Gastroesophageal sphincter (tissue), 4 donors: Measurements from ENCODE around the gene CLEC1A. TPM values are rescaled to one million over a fixed set of nuclear protein-coding genes. Genes with fewer than 3 reads are reported as not detected.
A peak's percentile ranks its signal among the peaks of the same experiment; 100 is the strongest.

Experiments used
- ATAC-seq: fragments of 150-250 bp; one replicate; pipeline ENCODE4 v1.9.1; 2016; ENCODE audit warnings: mild to moderate bottlenecking, moderate library complexity
- H3K27ac ChIP-seq, 4 donors: fragments of 200-600 bp; sonication (generic) in 3 of 4; 1 replicate in 3 of 4; 2 replicates in 1 of 4; pipeline ENCODE4 v1.5.1; 2016 to 2019
- H3K27me3 ChIP-seq: fragments of 200-600 bp; sonication (generic); one replicate; pipeline ENCODE4 v1.5.1; 2019
- H3K36me3 ChIP-seq, 2 donors: fragments of 200-600 bp; sonication (generic); one replicate each; pipeline ENCODE4 v1.5.1; 2019; ENCODE audit warnings: control low read depth in 1 of 2
- H3K4me1 ChIP-seq, 3 donors: fragments of 200-600 bp; sonication (generic); 1 replicate in 2 of 3; 2 replicates in 1 of 3; pipeline ENCODE4 v1.5.1; 2016 to 2019; ENCODE audit warnings: control low read depth in 2 of 3
- H3K4me3 ChIP-seq, 2 donors: fragments of 200-600 bp; sonication (generic); one replicate each; pipeline ENCODE4 v1.5.1; 2019; ENCODE audit warnings: mild to moderate bottlenecking in 1 of 2, moderate library complexity in 1 of 2
- H3K9me3 ChIP-seq, 3 donors: fragments of 200-600 bp; sonication (generic); one replicate each; pipeline ENCODE4 v1.5.1; 2017 to 2019; ENCODE audit warnings: control low read depth in 2 of 3
- EP300 ChIP-seq: sonication (generic); formaldehyde crosslinking; IDR thresholded peaks from one replicate; pipeline ENCODE4 v1.6.1; 2017; ENCODE audit warnings: antibody characterized with exemption, mild to moderate bottlenecking
- POLR2A ChIP-seq, 2 donors: fragments of 450-650 bp; IDR thresholded peaks; one replicate each; pipeline ENCODE4 v1.6.1; 2017; ENCODE audit warnings: antibody characterized with exemption in 2 of 2, mild to moderate bottlenecking in 2 of 2, moderate library complexity in 1 of 2
- POLR2AphosphoS5 ChIP-seq: sonication (generic); formaldehyde crosslinking; IDR thresholded peaks from one replicate; pipeline ENCODE4 v1.6.1; 2017; ENCODE audit warnings: antibody characterized with exemption
- WGBS, 2 donors: methylation state at CpG; one replicate each; pipeline ENCODE4 v1.1.5; 2018; ENCODE audit warnings: low coverage in 1 of 2; 5-methylcytosine and 5-hydroxymethylcytosine counted together
- total RNA-seq, 4 donors: library from RNA; depleted of rRNA; stranded (reverse); fragments of >200 nt; gene quantifications; one replicate each; pipeline ENCODE4 v1.1.0, GENCODE V29; 2016
- TF ChIP-seq, protein P1 (sequence below), 4 experiments: fragments of 200-600 bp in 2 of 4; fragments of 450-650 bp in 2 of 4; sonication (generic) in 1 of 4; IDR thresholded peaks; one replicate each; pipeline ENCODE4 v1.5.1; 2017 to 2019; ENCODE audit warnings: antibody characterized with exemption in 4 of 4, mild to moderate bottlenecking in 2 of 4, moderate library complexity in 2 of 4

The CLEC1A gene
- 1 to 10 TPM; 1.4 to 4.7 (median 2.4) TPM for total RNA-seq

- H3K36me3 ChIP-seq, result no peaks in the 10 kb centered on the region
- WGBS, 2 donors, result 28 to 51% methylated on average over 3 to 10 of the region's 10 CpGs
- H3K27ac ChIP-seq, result peak within 1 kb of the TSS in 3 of 4 donors; percentile 66 to 68 (median 68)
- H3K9me3 ChIP-seq, result no peaks in the 10 kb centered on the region
- H3K27me3 ChIP-seq, result no peaks in the 10 kb centered on the region
- H3K4me1 ChIP-seq, result peaks cover 0 to 40% (median 10%) of the 10 kb centered on the region in 3 donors
- TF ChIP-seq EP300 (no peak), POLR2A (IDR thresholded peaks at IDR 0.05) (peak in 1 of 2 donors; percentile 14), POLR2AphosphoS5 (peak; percentile 48)
- TF ChIP-seq, protein P1, sequence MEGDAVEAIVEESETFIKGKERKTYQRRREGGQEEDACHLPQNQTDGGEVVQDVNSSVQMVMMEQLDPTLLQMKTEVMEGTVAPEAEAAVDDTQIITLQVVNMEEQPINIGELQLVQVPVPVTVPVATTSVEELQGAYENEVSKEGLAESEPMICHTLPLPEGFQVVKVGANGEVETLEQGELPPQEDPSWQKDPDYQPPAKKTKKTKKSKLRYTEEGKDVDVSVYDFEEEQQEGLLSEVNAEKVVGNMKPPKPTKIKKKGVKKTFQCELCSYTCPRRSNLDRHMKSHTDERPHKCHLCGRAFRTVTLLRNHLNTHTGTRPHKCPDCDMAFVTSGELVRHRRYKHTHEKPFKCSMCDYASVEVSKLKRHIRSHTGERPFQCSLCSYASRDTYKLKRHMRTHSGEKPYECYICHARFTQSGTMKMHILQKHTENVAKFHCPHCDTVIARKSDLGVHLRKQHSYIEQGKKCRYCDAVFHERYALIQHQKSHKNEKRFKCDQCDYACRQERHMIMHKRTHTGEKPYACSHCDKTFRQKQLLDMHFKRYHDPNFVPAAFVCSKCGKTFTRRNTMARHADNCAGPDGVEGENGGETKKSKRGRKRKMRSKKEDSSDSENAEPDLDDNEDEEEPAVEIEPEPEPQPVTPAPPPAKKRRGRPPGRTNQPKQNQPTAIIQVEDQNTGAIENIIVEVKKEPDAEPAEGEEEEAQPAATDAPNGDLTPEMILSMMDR (IDR thresholded peaks at IDR 0.05), result no peak
- H3K4me3 ChIP-seq, result peak within 1 kb of the TSS; percentile 10 to 36
- ATAC-seq, result peak; percentile 41
Observed at GRCh38 chr12:10098791-10099190, at the start of gene CLEC1A. Gene CLEC1A (minus strand): TSS chr12:10098985. CDS start chr12:10098922, 63 bp downstream.

DNA sequence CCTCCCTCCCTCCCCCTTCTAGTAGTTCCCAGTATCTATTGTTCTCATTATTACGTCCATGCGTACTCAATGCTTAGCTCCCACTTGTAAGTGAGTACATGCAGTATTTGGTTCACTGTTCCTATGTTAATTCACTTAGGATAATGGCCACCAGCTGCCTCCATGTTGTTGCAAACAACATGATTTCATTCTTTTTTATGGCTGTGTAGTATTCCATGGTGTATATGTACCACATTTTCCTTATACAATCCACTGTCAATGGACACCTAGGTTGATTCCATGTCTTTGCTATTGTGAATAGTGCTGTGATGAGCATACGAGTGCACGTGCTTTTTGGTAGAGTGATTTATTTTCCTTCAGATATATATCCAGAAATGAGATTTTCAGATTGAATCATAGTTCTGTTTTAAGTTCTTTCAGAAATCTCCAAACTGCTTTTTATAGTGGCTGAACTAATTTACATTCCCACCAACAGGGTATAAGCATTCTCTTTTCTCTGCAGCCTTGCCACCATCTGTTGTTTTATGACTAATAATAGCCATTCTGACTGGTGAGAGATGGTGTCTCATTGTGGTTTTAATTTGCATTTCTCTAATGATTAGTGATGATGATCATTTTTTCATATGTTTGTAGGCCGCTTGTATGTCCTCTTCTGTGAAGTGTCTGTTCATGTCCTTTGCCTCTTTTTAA, 49.1 kb upstream of the CLEC1A start:
- H3K4me3 ChIP-seq, result no peak overlapping the region
- H3K36me3 ChIP-seq, result no peaks in the 10 kb centered on the region
- ATAC-seq, result no peak
- no peak overlapping the region for H3K27ac ChIP-seq
- H3K9me3 ChIP-seq, result no peaks in the 10 kb centered on the region
- TF ChIP-seq EP300 (no peak), POLR2AphosphoS5 (no peak), POLR2A (IDR thresholded peaks at IDR 0.05) (no peak)
- TF ChIP-seq, protein P1 (IDR thresholded peaks at IDR 0.05), result no peak
- no peaks in the 10 kb centered on the region for H3K27me3 ChIP-seq
- WGBS, 2 donors, result 85 to 88% methylated on average over 5 of the region's 5 CpGs
- peaks cover 0 to 3% (median under 1%) of the 10 kb centered on the region in 3 donors for H3K4me1 ChIP-seq

- Histone ChIP-seq H3K9me3 (no peaks in the 10 kb centered on the region), H3K4me1 (no peaks in the 10 kb centered on the region), H3K27ac (no peak overlapping the region), H3K27me3 (no peaks in the 10 kb centered on the region), H3K36me3 (no peaks in the 10 kb centered on the region), H3K4me3 (no peak overlapping the region)
- WGBS, 2 donors, result 0% methylated on average over 1 of the region's 1 CpG
- TF ChIP-seq EP300, result no peak
- TF ChIP-seq POLR2A (IDR thresholded peaks at IDR 0.05), result no peak
- TF ChIP-seq POLR2AphosphoS5, result no peak
- TF ChIP-seq, protein P1 (IDR thresholded peaks at IDR 0.05), result no peak
- ATAC-seq, result no peak
Observed at GRCh38 chr12:10142976-10143589, 44.3 kb upstream of the CLEC1A start.

GRCh38 chr12:10140001-10140400, 41.2 kb upstream of the CLEC1A start:
- 19 to 29% methylated on average over 2 of the region's 2 CpGs for WGBS, 2 donors

More at GRCh38 chr12:10140001-10140400, 41.2 kb upstream of the CLEC1A start:
- TF ChIP-seq POLR2AphosphoS5, result no peak
- TF ChIP-seq POLR2A (IDR thresholded peaks at IDR 0.05), result no peak
- TF ChIP-seq, protein P1 (IDR thresholded peaks at IDR 0.05), result peak in 3 of 4 experiments; percentile 51 to 63 (median 61)
- no peak for TF ChIP-seq EP300
- Histone ChIP-seq H3K4me1 (no peaks in the 10 kb centered on the region), H3K9me3 (no peaks in the 10 kb centered on the region), H3K27ac (no peak overlapping the region), H3K4me3 (no peak overlapping the region), H3K27me3 (no peaks in the 10 kb centered on the region), H3K36me3 (no peaks in the 10 kb centered on the region)
- ATAC-seq, result no peak
